Progenitor cell of endocrine pancreas (in vitro differentiated cells): ENCODE results near the gene LRMDA. TPM values are rescaled to one million over a fixed set of nuclear protein-coding genes. Genes with fewer than 3 reads are reported as not detected.

Experiments
- DNase-seq: peaks from one replicate; pipeline ENCODE4 v3.0.0; 2021; ENCODE audit warnings: low spot score; ENCODE audit not compliant: unreplicated experiment
- H3K27ac Mint-ChIP-seq: 2 replicates; pipeline ENCODE4 v1.8.0; 2021; ENCODE audit warnings: mild to moderate bottlenecking, moderate library complexity, mixed read lengths
- H3K27me3 Mint-ChIP-seq: 2 replicates; pipeline ENCODE4 v1.8.0; 2021; ENCODE audit warnings: mixed read lengths
- H3K36me3 Mint-ChIP-seq: 2 replicates; pipeline ENCODE4 v1.8.0; 2022; ENCODE audit warnings: mixed read lengths; ENCODE audit not compliant: insufficient read depth
- H3K4me1 Mint-ChIP-seq: 2 replicates; pipeline ENCODE4 v1.8.0; 2021; ENCODE audit warnings: low read depth, mixed read lengths
- H3K4me3 Mint-ChIP-seq: 2 replicates; pipeline ENCODE4 v1.8.0; 2021; ENCODE audit warnings: low read depth, mild to moderate bottlenecking, moderate library complexity, mixed read lengths
- H3K9me3 Mint-ChIP-seq: 2 replicates; pipeline ENCODE4 v1.8.0; 2021; ENCODE audit warnings: low read depth, mixed read lengths
- total RNA-seq: library from RNA; stranded (reverse); gene quantifications from 2 replicates; pipeline ENCODE4 v1.2.1, GENCODE V29; 2021
- TF ChIP-seq, protein P1 (sequence below): fragments of 200-600 bp; sonication (generic); IDR thresholded peaks from one replicate; pipeline ENCODE4 v1.5.0; 2021; ENCODE audit warnings: antibody characterized with exemption, mild to moderate bottlenecking; ENCODE audit not compliant: unreplicated experiment

LRMDA gene
- total RNA-seq, 1 donor from 2014 or later = 6.5 TPM

DNA sequence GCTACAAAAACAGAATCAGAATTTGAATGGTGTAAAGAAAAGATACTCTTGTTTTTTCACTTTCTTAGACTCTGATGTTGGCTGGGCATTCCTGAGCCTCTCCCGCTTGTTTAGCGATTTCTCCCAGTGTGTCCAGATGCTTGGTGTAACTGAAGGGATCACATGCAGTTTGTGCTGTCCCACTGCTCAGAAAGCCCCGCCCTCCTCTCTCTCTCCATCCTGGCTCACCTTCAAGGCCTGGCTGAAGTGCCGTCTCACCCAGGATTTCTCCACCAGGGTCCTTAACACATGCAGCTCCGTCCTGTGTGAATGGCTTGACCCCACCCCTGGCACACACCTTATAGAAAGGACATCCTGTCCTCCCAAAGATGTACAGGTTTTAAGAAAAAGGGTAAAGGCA is 437.1 kb downstream of the LRMDA start:
- Mint-ChIP-seq H3K27ac (no peak overlapping the region), H3K4me3 (no peak overlapping the region), H3K4me1 (peaks cover 13% of the 10 kb centered on the region), H3K9me3 (no peaks in the 10 kb centered on the region), H3K36me3 (no peaks in the 10 kb centered on the region), H3K27me3 (peaks cover 21% of the 10 kb centered on the region)
- TF ChIP-seq, protein P1, sequence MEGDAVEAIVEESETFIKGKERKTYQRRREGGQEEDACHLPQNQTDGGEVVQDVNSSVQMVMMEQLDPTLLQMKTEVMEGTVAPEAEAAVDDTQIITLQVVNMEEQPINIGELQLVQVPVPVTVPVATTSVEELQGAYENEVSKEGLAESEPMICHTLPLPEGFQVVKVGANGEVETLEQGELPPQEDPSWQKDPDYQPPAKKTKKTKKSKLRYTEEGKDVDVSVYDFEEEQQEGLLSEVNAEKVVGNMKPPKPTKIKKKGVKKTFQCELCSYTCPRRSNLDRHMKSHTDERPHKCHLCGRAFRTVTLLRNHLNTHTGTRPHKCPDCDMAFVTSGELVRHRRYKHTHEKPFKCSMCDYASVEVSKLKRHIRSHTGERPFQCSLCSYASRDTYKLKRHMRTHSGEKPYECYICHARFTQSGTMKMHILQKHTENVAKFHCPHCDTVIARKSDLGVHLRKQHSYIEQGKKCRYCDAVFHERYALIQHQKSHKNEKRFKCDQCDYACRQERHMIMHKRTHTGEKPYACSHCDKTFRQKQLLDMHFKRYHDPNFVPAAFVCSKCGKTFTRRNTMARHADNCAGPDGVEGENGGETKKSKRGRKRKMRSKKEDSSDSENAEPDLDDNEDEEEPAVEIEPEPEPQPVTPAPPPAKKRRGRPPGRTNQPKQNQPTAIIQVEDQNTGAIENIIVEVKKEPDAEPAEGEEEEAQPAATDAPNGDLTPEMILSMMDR = no peak
- DNase-seq = no peak

DNA sequence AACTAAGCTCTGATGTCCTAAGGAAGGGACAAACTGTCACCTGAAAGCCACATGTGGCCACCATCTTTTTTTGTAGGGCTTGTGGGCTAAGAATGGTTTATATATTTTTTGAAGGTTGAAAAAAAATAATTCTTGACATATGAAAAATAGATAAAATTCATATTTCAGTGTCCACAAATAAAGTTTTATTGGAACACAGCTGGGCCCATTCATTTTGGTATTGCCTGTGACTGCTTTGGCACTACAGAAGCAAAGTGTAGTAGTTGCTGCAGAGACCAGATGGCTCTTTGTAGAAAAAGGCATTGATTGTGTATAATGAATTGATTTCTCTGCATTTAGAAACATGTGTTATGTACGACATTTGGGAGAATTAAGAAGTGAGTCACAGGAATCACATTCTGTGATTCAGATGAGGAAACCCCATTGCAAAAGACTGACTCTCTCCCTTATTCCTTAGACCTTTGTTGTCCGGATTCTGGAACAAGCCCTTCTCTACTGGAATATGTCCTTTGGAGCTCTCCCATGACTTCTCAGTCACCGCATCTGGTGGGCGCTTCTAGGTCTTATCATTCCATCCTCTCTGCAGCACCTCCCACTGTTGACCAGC is 438.7 kb downstream of the LRMDA start:
- H3K4me1 Mint-ChIP-seq = peaks cover 13% of the 10 kb centered on the region
- H3K36me3 Mint-ChIP-seq = no peaks in the 10 kb centered on the region
- H3K4me3 Mint-ChIP-seq = no peak overlapping the region
- peaks cover 28% of the 10 kb centered on the region for H3K27me3 Mint-ChIP-seq
- no peak overlapping the region for H3K27ac Mint-ChIP-seq
- no peak for DNase-seq
- TF ChIP-seq, protein P1 = no peak
- H3K9me3 Mint-ChIP-seq = no peaks in the 10 kb centered on the region

DNA sequence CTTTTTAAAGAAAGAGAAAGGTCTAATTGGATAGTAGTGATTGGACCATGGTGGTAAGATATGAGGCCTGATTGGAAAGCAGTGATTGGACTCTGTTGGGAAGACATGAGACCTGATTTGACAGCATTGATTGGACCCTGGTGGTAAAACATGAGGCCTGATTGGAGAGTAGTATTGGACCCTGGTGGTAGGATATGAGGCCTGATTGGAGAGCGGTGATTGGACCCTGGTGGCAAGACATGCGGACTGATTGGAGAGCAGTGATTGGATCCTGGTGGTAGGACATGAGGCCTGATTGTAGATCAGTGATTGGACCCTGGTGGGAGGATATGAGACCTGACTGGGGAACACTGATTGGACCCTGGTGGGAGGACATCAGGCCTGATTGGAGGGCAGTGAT is 444.3 kb downstream of the LRMDA start:
- no peaks in the 10 kb centered on the region for H3K4me1 Mint-ChIP-seq
- H3K27me3 Mint-ChIP-seq = peaks cover 31% of the 10 kb centered on the region
- no peak overlapping the region for H3K4me3 Mint-ChIP-seq
- no peak for DNase-seq
- no peaks in the 10 kb centered on the region for H3K9me3 Mint-ChIP-seq
- no peaks in the 10 kb centered on the region for H3K36me3 Mint-ChIP-seq
- TF ChIP-seq, protein P1 = no peak
- no peak overlapping the region for H3K27ac Mint-ChIP-seq

DNA sequence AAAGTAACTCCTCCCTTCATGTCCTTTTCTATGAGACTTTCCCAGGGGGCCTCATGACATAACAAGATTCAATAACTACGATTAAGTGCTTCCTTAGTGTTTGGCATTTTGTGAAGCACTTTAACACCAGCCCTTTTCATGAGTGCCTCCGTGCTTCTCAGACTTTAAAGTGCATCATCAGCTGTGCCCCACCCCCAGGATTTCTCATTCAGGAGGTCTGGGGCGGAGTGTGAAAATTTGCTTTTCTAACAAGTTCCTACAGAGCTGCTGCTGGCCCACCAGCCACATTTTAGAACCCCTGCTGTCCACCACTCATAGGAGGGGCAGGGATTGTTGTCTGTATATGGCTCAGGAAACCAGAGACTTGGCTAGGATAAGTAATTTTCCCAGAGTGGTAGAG is 445.3 kb downstream of the LRMDA start:
- Mint-ChIP-seq H3K9me3 (no peaks in the 10 kb centered on the region), H3K4me3 (no peak overlapping the region), H3K27me3 (peaks cover 25% of the 10 kb centered on the region), H3K4me1 (no peaks in the 10 kb centered on the region), H3K36me3 (no peaks in the 10 kb centered on the region), H3K27ac (no peak overlapping the region)
- TF ChIP-seq, protein P1 = no peak
- DNase-seq = no peak

DNA sequence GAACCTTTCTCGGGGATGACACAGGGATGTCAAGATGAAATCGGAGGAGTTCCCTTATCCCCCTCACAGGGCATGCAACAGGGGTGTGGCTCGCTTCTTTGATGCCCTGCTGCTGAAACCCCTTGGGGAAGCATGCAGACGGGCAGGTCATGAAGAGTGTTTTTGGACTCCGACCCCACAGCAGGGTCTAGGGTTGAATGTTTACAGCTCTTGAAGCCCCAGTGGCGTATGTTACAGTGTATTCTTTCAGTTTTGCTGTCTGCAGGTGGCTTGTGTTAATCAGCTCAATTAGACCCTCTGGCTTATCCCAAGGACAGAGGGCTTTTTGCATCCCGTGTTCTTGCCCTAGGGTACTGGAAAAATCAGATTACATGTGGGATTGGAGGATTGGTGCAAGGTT is 446.5 kb downstream of the LRMDA start:
- no peak overlapping the region for H3K27ac Mint-ChIP-seq
- no peak overlapping the region for H3K4me3 Mint-ChIP-seq
- H3K9me3 Mint-ChIP-seq = no peaks in the 10 kb centered on the region
- no peaks in the 10 kb centered on the region for H3K36me3 Mint-ChIP-seq
- peaks cover 25% of the 10 kb centered on the region for H3K27me3 Mint-ChIP-seq
- no peak for DNase-seq
- TF ChIP-seq, protein P1 = no peak
- no peaks in the 10 kb centered on the region for H3K4me1 Mint-ChIP-seq
